ENCODE results near the gene EIF6. TPM values are rescaled to one million over a fixed set of nuclear protein-coding genes. Genes with fewer than 3 reads are reported as not detected.

Gene EIF6
- polyA plus RNA-seq, 4 donors, result 186 to 394 (median 284) TPM

Other genes with a start within 250 kb of the EIF6 start
- 10 to 100 TPM; 32.4 to 52.7 (median 42.2) TPM for gene TRPC4AP, start 192.0 kb downstream of the EIF6 start, polyA plus RNA-seq
- gene EDEM2, start 137.4 kb downstream of the EIF6 start, polyA plus RNA-seq, result 10 to 100 TPM; 17.0 to 26.2 (median 21.0) TPM
- 10 to 100 TPM in 3 of 4 donors, 1 to 10 TPM in 1; 8.3 to 32.1 (median 18.6) TPM for gene PROCR, start 112.7 kb downstream of the EIF6 start, polyA plus RNA-seq
- gene MMP24, start 58.1 kb downstream of the EIF6 start, polyA plus RNA-seq, result 1 to 10 TPM in 1 of 4 donors, under 1 TPM in 3; 0.54 to 1.3 (median 0.73) TPM
- gene MMP24OS, start 6.7 kb downstream of the EIF6 start, polyA plus RNA-seq, result 10 to 100 TPM; 28.4 to 88.8 (median 56.3) TPM
- gene FAM83C, start 7.7 kb upstream of the EIF6 start, polyA plus RNA-seq, result under 1 TPM in 2 of 4 donors, not detected in 2; 0.04 to 0.27 TPM
- gene UQCC1, start 127.2 kb upstream of the EIF6 start, polyA plus RNA-seq, result 10 to 100 TPM; 19.7 to 35.9 (median 29.5) TPM
- gene GDF5, start 153.5 kb upstream of the EIF6 start, polyA plus RNA-seq, result under 1 TPM in 2 of 4 donors, not detected in 2; 0.01 to 0.07 TPM
- 10 to 100 TPM in 2 of 4 donors, 1 to 10 TPM in 2; 3.0 to 31.7 (median 8.8) TPM for gene CEP250, start 170.8 kb upstream of the EIF6 start, polyA plus RNA-seq
- not detected for gene C20orf173, start 244.9 kb upstream of the EIF6 start, polyA plus RNA-seq

All from small intestine (tissue), 4 donors.